ENCODE measurements around the gene ARAF.

DNA sequence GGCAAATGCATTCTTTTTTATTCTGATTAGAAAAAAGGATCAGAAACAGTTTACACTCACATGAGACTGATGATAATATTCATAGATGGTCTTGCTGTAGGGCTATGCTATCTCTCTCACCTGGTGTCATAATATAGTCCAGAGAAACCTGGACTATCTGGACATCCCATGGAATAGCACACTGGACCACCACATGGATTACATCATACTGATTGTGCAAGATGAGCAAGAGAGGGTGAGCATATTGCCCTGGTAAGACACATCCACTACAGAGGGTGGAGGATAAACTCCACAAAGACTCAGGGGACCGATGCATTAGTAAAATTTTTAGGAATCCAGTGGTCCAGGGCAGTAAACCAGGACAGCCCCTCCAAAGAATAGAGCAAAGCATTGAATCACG is 50.5 kb downstream of the ARAF start:
- TF ChIP-seq CTCF (IDR thresholded peaks at IDR 0.05; ENCODE audit: control extremely low read depth in 1 of 3, insufficient read depth in 1 of 3, low read depth in 1 of 3, low read length in 3 of 3) (no peak), JUN (IDR thresholded peaks at IDR 0.05; ENCODE audit: low read depth, low read length) (no peak), TBP (IDR thresholded peaks at IDR 0.05; ENCODE audit: low read depth, low read length) (no peak), GTF2F1 (IDR thresholded peaks at IDR 0.05; ENCODE audit: borderline replicate concordance, low read depth, low read length) (no peak), RAD21 (IDR thresholded peaks at IDR 0.05 in 1 of 2, conservative IDR thresholded peaks at IDR 0.05 in 1 of 2; ENCODE audit: low read depth in 2 of 2, low read length in 2 of 2) (no peak), TAF1 (IDR thresholded peaks at IDR 0.05; ENCODE audit: low read depth, low read length) (no peak), ATF2 (IDR thresholded peaks at IDR 0.05; ENCODE audit: low read length) (no peak), ZNF274 (IDR thresholded peaks at IDR 0.05; ENCODE audit: borderline replicate concordance, extremely low read depth, low read length) (no peak), JUND (IDR thresholded peaks at IDR 0.05; ENCODE audit: low read length) (no peak), EP300 (IDR thresholded peaks at IDR 0.05; ENCODE audit: borderline replicate concordance in 1 of 2, low read depth in 2 of 2, low read length in 2 of 2) (no peak), MAFK (IDR thresholded peaks at IDR 0.05; ENCODE audit: low read depth, low read length) (no peak)
- TF ChIP-seq, protein P1, sequence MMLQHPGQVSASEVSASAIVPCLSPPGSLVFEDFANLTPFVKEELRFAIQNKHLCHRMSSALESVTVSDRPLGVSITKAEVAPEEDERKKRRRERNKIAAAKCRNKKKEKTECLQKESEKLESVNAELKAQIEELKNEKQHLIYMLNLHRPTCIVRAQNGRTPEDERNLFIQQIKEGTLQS (IDR thresholded peaks at IDR 0.05; ENCODE audit: insufficient read depth, low read depth, low read length), result no peak

All from H1 (cell line).